H9 (cell line): ENCODE results near the gene BUB3. TPM values are rescaled to one million over a fixed set of nuclear protein-coding genes. Genes with fewer than 3 reads are reported as not detected.

Experiments
- DNase-seq: peaks from one replicate; pipeline ENCODE4 v3.0.0-alpha.2; 2017
- H2AFZ ChIP-seq: one replicate; pipeline ENCODE4 v1.6.1; 2013; ENCODE audit warnings: mild to moderate bottlenecking, low read length, control low read depth, moderate library complexity
- H2AK5ac ChIP-seq: 2 replicates; pipeline ENCODE4 v1.6.1; 2013; ENCODE audit warnings: low read length, control low read depth, mixed read lengths; ENCODE audit not compliant: insufficient read length
- H2BK120ac ChIP-seq: one replicate; pipeline ENCODE4 v1.6.1; 2013; ENCODE audit warnings: low read depth, mild to moderate bottlenecking, low read length, control low read depth, inconsistent platforms; ENCODE audit not compliant: poor library complexity, severe bottlenecking
- H2BK12ac ChIP-seq: 2 replicates; pipeline ENCODE4 v1.6.1; 2013; ENCODE audit warnings: low read length, control low read depth, mixed read lengths, low read depth; ENCODE audit not compliant: insufficient read length
- H2BK15ac ChIP-seq: 2 replicates; pipeline ENCODE4 v1.6.1; 2013; ENCODE audit warnings: low read depth, low read length, control low read depth
- H2BK20ac ChIP-seq: one replicate; pipeline ENCODE4 v1.6.1; 2013; ENCODE audit warnings: low read depth, mild to moderate bottlenecking, low read length, control low read depth, inconsistent platforms; ENCODE audit not compliant: poor library complexity, severe bottlenecking
- H2BK5ac ChIP-seq: 2 replicates; pipeline ENCODE4 v1.6.1; 2013; ENCODE audit warnings: low read length, control low read depth, mixed read lengths; ENCODE audit not compliant: insufficient read length
- H3K14ac ChIP-seq: 2 replicates; pipeline ENCODE4 v1.6.1; 2013; ENCODE audit warnings: low read length, control low read depth; ENCODE audit not compliant: insufficient read depth
- H3K18ac ChIP-seq: 2 replicates; pipeline ENCODE4 v1.6.1; 2013; ENCODE audit warnings: low read depth, mild to moderate bottlenecking, mixed read lengths, low read length, control low read depth; ENCODE audit not compliant: insufficient read length
- H3K23ac ChIP-seq: 2 replicates; pipeline ENCODE4 v1.6.1; 2013; ENCODE audit warnings: low read length, control low read depth, mixed read lengths, low read depth; ENCODE audit not compliant: insufficient read length
- H3K23me2 ChIP-seq: 2 replicates; pipeline ENCODE4 v1.6.1; 2013; ENCODE audit warnings: low read depth, mild to moderate bottlenecking, mixed read lengths, low read length, control low read depth; ENCODE audit not compliant: insufficient read length, poor library complexity, severe bottlenecking
- H3K27ac ChIP-seq: 2 replicates; pipeline ENCODE4 v1.5.1; 2013; ENCODE audit warnings: low read length, control low read depth, mixed read lengths, low read depth; ENCODE audit not compliant: insufficient read length
- H3K27me3 ChIP-seq: 2 replicates; pipeline ENCODE4 v1.6.1; 2013; ENCODE audit warnings: low read length, control low read depth, inconsistent platforms; ENCODE audit not compliant: insufficient read depth
- H3K4ac ChIP-seq: 2 replicates; pipeline ENCODE4 v1.6.1; 2013; ENCODE audit warnings: low read depth, mild to moderate bottlenecking, control low read depth, inconsistent platforms, low read length, moderate library complexity
- H3K4me1 ChIP-seq: 2 replicates; pipeline ENCODE4 v1.6.1; 2013; ENCODE audit warnings: low read length, control low read depth, inconsistent platforms; ENCODE audit not compliant: insufficient read depth
- H3K4me2 ChIP-seq: 2 replicates; pipeline ENCODE4 v1.6.1; 2013; ENCODE audit warnings: low read length, control low read depth, mixed read lengths; ENCODE audit not compliant: insufficient read length, insufficient read depth
- H3K56ac ChIP-seq: 2 replicates; pipeline ENCODE4 v1.6.1; 2013; ENCODE audit warnings: low read depth, mild to moderate bottlenecking, mixed read lengths, low read length, control low read depth; ENCODE audit not compliant: insufficient read length
- H3K79me1 ChIP-seq: 2 replicates; pipeline ENCODE4 v1.6.1; 2013; ENCODE audit warnings: low read depth, mild to moderate bottlenecking, moderate library complexity, low read length, control low read depth, inconsistent platforms; ENCODE audit not compliant: insufficient read depth, poor library complexity, severe bottlenecking
- H3K79me2 ChIP-seq: 2 replicates; pipeline ENCODE4 v1.6.1; 2013; ENCODE audit warnings: low read length, control low read depth, inconsistent platforms; ENCODE audit not compliant: insufficient read depth
- H3K9ac ChIP-seq: 2 replicates; pipeline ENCODE4 v1.6.1; 2013; ENCODE audit warnings: low read length, control low read depth, mixed read lengths; ENCODE audit not compliant: insufficient read length; ENCODE audit errors: extremely low read depth
- H3K9me3 ChIP-seq: one replicate; pipeline ENCODE4 v1.6.1; 2013; ENCODE audit warnings: low read depth, low read length, inconsistent platforms; ENCODE audit not compliant: control insufficient read depth
- H3T11ph ChIP-seq: one replicate; pipeline ENCODE4 v1.6.1; 2013; ENCODE audit warnings: mild to moderate bottlenecking, low read length, control low read depth, inconsistent platforms
- H4K20me1 ChIP-seq: one replicate; pipeline ENCODE4 v1.6.1; 2013; ENCODE audit not compliant: control insufficient read depth, insufficient read length, insufficient read depth
- H4K5ac ChIP-seq: 2 replicates; pipeline ENCODE4 v1.6.1; 2013; ENCODE audit warnings: low read depth, mild to moderate bottlenecking, mixed read lengths, low read length, control low read depth; ENCODE audit not compliant: insufficient read length
- H4K8ac ChIP-seq: replicated peaks from 2 replicates; pipeline ENCODE4 v1.6.1; 2013; ENCODE audit warnings: low read length, control low read depth, mixed read lengths, low read depth; ENCODE audit not compliant: insufficient read length
- H4K91ac ChIP-seq: 2 replicates; pipeline ENCODE4 v1.6.1; 2013; ENCODE audit warnings: low read depth, mild to moderate bottlenecking, moderate library complexity, mixed read lengths, low read length, control low read depth; ENCODE audit not compliant: insufficient read length
- H3K27ac Mint-ChIP-seq, 3 experiments: 2 replicates in 2 of 3; 3 replicates in 1 of 3; pipeline ENCODE4 v1.8.0; 2020 to 2021; ENCODE audit warnings: mixed read lengths in 3 of 3, mild to moderate bottlenecking in 1 of 3, moderate library complexity in 1 of 3
- H3K27me3 Mint-ChIP-seq: 2 replicates; pipeline ENCODE4 v1.8.0; 2021; ENCODE audit warnings: low read depth, mild to moderate bottlenecking, moderate library complexity, mixed read lengths
- H3K36me3 Mint-ChIP-seq, 3 experiments: 2 replicates in 2 of 3; 3 replicates in 1 of 3; pipeline ENCODE4 v1.8.0; 2020 to 2021; ENCODE audit warnings: low read depth in 3 of 3, mixed read lengths in 3 of 3; ENCODE audit not compliant: insufficient read depth in 1 of 3
- H3K4me1 Mint-ChIP-seq, 2 experiments: 2 replicates each; pipeline ENCODE4 v1.8.0; 2020; ENCODE audit warnings: mixed read lengths in 2 of 2
- H3K4me3 Mint-ChIP-seq, 2 experiments: 2 replicates in 1 of 2; 3 replicates in 1 of 2; pipeline ENCODE4 v1.8.0; 2020 to 2021; ENCODE audit warnings: mild to moderate bottlenecking in 2 of 2, mixed read lengths in 2 of 2, moderate library complexity in 1 of 2
- H3K9me3 Mint-ChIP-seq, 2 experiments: 2 replicates in 1 of 2; 3 replicates in 1 of 2; pipeline ENCODE4 v1.8.0; 2020; ENCODE audit warnings: mild to moderate bottlenecking in 2 of 2, mixed read lengths in 2 of 2, moderate library complexity in 1 of 2
- WGBS: extraction: QIAGEN DNeasy Blood & Tissue Kit; methylation state at CpG from one replicate; pipeline ENCODE4 v1.1.7; 2013; ENCODE audit warnings: missing lambda C conversion rate, low lambda C conversion rate, mixed read lengths; ENCODE audit not compliant: insufficient read length; ENCODE audit errors: extremely low coverage; 5-methylcytosine and 5-hydroxymethylcytosine counted together
- total RNA-seq: library from RNA; stranded (reverse); gene quantifications from 2 replicates; pipeline ENCODE4 v1.2.1, GENCODE V29; 2021
- TF ChIP-seq, protein P1 (sequence below): fragments of 200-600 bp; sonication (generic); conservative IDR thresholded peaks from 3 replicates; pipeline ENCODE4 v1.8.0; 2021; ENCODE audit warnings: antibody characterized with exemption, mild to moderate bottlenecking

BUB3 gene
- total RNA-seq, 1 experiment from 2014 or later, result 200 TPM

DNA sequence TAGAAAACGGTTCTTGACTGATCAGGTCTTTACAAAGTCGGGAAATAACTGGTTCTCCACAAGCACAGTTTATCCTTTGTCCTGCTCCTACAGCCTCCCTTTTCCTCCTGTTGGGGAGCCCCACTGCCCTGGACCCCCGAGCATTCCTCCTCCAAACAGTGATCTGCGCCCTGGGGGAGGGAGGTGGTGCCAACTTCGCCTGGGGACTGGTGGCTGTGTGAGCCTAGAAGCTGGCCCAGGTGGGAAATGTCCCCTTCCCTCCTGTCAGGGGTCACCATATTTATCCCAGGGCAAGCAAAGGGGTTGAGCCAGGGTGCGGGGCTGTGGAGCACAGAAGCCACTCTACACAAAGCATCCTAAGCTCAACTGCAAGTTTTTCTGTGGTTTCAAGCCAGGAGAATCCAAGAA is 13.2 kb upstream of the BUB3 start:
- Histone ChIP-seq H2AFZ (no peak overlapping the region), H3K9me3 (no peaks in the 10 kb centered on the region), H4K20me1 (no peaks in the 10 kb centered on the region), H3K4me2 (no peak overlapping the region), H2BK5ac (no peak overlapping the region), H3K27me3 (peaks cover 94% of the 10 kb centered on the region), H3K56ac (no peak overlapping the region), H3T11ph (no peak overlapping the region), H3K9ac (no peak overlapping the region), H3K27ac (no peak overlapping the region), H3K4ac (no peak overlapping the region), H2BK20ac (no peak overlapping the region), H3K14ac (no peak overlapping the region), H3K79me2 (no peaks in the 10 kb centered on the region), H2BK120ac (no peak overlapping the region), H2BK15ac (no peak overlapping the region), H2AK5ac (no peak overlapping the region), H2BK12ac (no peak overlapping the region), H4K5ac (no peak overlapping the region), H4K8ac (no peak overlapping the region), H3K23me2 (peaks cover 23% of the 10 kb centered on the region), H3K23ac (no peak overlapping the region), H4K91ac (no peak overlapping the region), H3K79me1 (no peaks in the 10 kb centered on the region), H3K4me1 (no peaks in the 10 kb centered on the region; the same call in 1 of the 2 replicates), H3K18ac (no peak overlapping the region)
- peaks cover 36 to 69% of the 10 kb centered on the region in 2 experiments for H3K4me1 Mint-ChIP-seq
- peak overlapping the region in 1 of 2 experiments; percentile 34; a peak in 1 of 5 replicates for H3K4me3 Mint-ChIP-seq
- H3K27me3 Mint-ChIP-seq, result peaks cover 99% of the 10 kb centered on the region
- H3K36me3 Mint-ChIP-seq, result no peaks in the 10 kb centered on the region
- H3K9me3 Mint-ChIP-seq, result peaks cover 0 to 8% of the 10 kb centered on the region in 2 experiments; a peak in 3 of 5 replicates
- no peak overlapping the region for H3K27ac Mint-ChIP-seq
- TF ChIP-seq, protein P1, sequence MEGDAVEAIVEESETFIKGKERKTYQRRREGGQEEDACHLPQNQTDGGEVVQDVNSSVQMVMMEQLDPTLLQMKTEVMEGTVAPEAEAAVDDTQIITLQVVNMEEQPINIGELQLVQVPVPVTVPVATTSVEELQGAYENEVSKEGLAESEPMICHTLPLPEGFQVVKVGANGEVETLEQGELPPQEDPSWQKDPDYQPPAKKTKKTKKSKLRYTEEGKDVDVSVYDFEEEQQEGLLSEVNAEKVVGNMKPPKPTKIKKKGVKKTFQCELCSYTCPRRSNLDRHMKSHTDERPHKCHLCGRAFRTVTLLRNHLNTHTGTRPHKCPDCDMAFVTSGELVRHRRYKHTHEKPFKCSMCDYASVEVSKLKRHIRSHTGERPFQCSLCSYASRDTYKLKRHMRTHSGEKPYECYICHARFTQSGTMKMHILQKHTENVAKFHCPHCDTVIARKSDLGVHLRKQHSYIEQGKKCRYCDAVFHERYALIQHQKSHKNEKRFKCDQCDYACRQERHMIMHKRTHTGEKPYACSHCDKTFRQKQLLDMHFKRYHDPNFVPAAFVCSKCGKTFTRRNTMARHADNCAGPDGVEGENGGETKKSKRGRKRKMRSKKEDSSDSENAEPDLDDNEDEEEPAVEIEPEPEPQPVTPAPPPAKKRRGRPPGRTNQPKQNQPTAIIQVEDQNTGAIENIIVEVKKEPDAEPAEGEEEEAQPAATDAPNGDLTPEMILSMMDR, result no peak
- WGBS, result no CpG with 5 or more reads among the region's 6 CpGs
- DNase-seq, result no peak
